ENCODE measurements around the gene ZBTB25.

ZBTB25 gene

GRCh38 chr14:64503434-64504309 is at the start of gene ZBTB25:
ZBTB25 (minus strand) TSS chr14:64503838; CDS start chr14:64490533, 13,305 bp downstream.
- H3K4me3 ChIP-seq (ENCODE audit: low read depth, low read length): peak within 1 kb of the TSS; percentile 88
- DNase-seq (ENCODE audit: low read depth): peak; percentile 88

DNA sequence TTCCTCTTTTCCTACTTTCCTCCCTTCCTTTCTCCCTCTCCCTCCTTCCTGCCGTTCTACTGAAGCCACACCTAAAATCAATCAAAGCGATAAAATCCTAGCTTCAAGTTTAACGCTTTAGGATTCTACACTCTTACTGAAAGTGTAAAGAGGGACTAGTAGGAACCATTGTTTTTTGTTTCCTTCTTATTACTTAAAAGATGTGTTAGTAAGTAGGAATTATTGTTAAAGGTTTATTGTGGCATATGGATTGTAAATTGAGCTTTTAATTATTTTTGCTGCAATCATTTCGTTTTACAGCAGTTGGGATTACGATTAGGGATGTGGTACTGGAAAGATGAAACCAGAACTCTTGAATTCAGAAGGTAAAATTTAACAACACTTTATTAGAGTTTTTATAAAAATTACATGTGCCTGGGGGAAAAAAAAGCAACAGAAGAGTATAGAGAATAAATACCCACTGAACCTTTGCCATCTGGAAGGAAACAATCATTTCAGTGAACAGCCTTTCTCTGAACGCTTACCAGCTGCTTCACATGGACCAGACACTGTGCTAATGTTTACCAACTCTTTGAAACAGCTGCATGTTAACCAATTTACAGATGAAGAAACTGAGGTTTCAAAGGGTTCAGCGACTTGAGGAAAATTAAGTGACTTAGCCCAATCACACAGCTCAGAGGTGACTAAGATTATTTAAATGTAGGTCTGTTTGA is 47.1 kb upstream of the ZBTB25 start:
- H3K4me3 ChIP-seq (ENCODE audit: low read depth, low read length): no peak overlapping the region
- no peak for DNase-seq (ENCODE audit: low read depth)

DNA sequence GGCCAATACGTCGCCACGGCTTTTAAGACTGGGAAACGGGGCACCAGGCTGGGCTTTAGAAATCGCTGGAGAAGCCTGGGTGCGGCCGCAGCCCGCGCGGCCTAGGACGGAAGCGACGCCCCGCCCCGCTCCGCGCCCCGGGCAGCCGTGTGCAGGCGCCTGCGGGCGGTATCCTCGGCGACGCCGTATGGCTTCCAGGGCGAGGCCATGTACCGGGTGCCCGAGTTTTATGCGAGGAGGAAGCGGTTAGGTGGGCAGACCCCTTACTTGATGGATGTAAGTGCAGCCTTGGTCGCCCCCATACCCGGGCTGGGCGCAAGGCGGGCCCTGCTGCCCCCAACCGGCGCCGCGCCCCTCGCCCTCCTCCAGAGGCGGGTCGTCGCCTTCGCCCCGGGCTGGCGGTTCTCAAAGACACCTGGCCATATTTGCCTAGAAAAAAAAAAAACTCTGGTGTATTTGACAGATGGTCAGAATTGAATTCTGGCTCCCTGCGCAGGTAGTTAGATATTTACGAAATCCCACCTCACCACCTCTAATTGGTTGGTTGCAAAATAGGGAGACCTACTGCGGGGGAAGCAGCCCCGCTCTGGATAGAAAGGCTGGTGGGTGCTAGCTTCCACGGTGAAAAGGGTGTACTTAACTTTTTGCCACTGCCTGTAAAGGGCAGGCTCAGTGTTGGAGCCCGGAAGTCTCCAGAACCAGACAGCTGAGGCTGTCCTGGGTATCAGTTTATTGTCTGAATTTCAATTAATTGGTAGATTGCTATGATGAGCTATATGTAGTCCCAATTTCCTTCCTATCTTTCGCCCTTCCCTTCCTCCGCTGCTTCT is 46.4 kb upstream of the ZBTB25 start, which contains the start of gene PPP1R36:
PPP1R36 (plus strand) TSS at position 171 of the 830 bp plus-strand sequence; CDS start at position 208, 37 bp downstream.
- no peak for DNase-seq (ENCODE audit: low read depth)
- H3K4me3 ChIP-seq (ENCODE audit: low read depth, low read length): peak within 1 kb of the TSS; percentile 34

DNA sequence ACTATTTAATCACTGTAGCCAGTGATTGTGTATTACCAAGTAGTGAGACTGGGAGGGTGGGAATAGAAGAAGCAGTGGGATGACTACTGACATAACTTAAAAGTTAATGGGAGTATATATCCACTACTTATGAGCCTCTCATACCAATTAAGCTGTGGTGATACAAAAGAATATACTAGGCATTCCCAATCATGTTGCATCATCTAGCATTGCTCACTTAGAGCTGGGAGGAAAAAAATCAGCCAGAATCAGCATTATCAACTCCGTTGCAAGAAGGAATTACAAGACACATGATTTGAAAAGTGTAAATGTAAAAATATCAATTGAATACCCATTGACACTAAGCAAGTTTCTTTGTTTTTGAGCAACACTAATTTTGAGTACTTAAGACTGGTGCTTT is 45.4 kb upstream of the ZBTB25 start:
- DNase-seq (ENCODE audit: low read depth): no peak
- no peak overlapping the region for H3K4me3 ChIP-seq (ENCODE audit: low read depth, low read length)

DNA sequence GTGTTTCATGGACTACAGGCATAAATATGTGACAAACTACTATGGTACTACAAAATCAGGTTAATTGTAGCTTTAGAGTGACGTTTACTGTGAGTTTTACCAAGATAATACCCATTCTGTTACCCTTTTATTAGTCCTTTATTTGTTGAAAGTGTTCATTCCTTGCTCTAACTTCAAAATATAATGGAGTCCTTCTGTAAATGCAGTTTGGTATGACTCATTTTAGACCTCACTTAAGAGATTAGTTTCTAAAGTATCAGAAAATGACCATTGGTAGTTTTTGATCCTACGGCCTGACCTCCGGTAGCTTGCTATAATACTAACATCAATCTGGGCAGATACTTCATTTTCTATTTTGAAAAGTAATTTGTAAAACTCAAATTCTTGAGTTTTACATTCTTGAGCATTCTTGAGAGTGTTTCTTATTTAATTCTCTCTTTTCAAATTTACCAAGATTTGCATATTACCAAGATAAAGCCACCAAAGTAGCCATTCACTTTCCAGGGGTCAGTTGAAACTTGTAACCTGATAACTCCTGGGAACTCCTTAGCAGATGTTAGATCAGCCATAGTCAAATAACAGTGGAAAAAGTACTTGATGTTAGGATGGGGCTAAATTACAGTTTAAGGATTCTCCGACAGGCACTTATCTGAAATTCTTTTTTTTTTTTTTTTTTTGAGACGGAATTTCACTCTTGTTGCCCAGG is 41.1 kb upstream of the ZBTB25 start:
- H3K4me3 ChIP-seq (ENCODE audit: low read depth, low read length): no peak overlapping the region
- no peak for DNase-seq (ENCODE audit: low read depth)

- DNase-seq (ENCODE audit: low read depth): no peak
- H3K4me3 ChIP-seq (ENCODE audit: low read depth, low read length): peak overlapping the region; percentile 18
Observed at GRCh38 chr14:64542836-64543201, 39.2 kb upstream of the ZBTB25 start.

GRCh38 chr14:64541972-64542835 is 38.6 kb upstream of the ZBTB25 start:
- peak overlapping the region; percentile 18 for H3K4me3 ChIP-seq (ENCODE audit: low read depth, low read length)
- DNase-seq (ENCODE audit: low read depth): no peak

DNA sequence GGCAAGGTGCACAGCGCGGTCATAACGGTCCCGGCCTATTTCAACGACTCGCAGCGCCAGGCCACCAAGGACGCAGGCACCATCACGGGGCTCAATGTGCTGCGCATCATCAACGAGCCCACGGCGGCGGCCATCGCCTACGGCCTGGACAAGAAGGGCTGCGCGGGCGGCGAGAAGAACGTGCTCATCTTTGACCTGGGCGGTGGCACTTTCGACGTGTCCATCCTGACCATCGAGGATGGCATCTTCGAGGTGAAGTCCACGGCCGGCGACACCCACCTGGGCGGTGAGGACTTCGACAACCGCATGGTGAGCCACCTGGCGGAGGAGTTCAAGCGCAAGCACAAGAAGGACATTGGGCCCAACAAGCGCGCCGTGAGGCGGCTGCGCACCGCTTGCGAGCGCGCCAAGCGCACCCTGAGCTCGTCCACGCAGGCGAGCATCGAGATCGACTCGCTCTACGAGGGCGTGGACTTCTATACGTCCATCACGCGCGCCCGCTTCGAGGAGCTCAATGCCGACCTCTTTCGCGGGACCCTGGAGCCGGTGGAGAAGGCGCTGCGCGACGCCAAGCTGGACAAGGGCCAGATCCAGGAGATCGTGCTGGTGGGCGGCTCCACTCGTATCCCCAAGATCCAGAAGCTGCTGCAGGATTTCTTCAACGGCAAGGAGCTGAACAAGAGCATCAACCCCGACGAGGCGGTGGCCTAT is 37.8 kb upstream of the ZBTB25 start:
- peak overlapping the region; percentile 40 for H3K4me3 ChIP-seq (ENCODE audit: low read depth, low read length)
- DNase-seq (ENCODE audit: low read depth): no peak

- peak; percentile 99 for DNase-seq (ENCODE audit: low read depth)
- H3K4me3 ChIP-seq (ENCODE audit: low read depth, low read length): peak within 1 kb of the TSS; percentile 59
Observed at GRCh38 chr14:64540208-64541202, 36.9 kb upstream of the ZBTB25 start, which contains the start of gene HSPA2. HSPA2 (plus strand) TSS chr14:64540741; CDS start chr14:64540850, 109 bp downstream.

DNA sequence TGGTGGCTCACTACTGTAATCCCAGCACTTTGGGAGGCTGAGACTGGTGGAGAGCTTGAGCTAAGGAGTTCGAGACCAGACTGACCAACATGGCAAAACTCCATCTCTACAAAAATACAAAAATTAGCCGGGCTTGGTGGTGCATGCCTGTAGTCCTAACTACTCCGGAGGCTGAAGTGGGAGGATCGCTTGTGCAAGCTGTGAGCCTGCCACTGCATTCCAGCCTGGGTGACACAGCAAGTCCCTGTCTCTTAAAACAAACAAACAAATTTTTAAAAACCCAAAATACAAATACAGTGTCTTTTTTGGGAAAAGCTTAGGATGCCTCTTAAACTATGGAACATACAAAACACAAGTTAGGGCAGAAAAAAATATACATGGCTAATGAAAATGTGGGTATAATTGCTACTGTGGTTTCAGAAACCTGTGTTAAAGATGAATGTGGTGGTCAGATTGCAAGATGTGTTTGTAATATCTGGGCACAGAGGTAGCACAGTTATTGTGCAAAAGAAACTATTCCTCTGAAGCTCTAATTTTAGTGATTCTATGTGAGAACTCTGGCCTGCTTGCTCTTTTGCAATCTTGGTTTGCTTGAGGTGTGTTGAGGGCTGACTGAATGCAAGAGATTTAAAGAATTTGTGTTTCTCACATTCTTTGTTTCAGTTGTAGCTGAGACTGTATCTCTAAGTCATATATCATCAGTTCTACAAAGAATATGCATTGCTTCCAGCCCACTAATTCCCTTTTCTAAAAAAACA is 33.0 kb upstream of the ZBTB25 start:
- H3K4me3 ChIP-seq (ENCODE audit: low read depth, low read length): no peak overlapping the region
- DNase-seq (ENCODE audit: low read depth): no peak

- no peak overlapping the region for H3K4me3 ChIP-seq (ENCODE audit: low read depth, low read length)
- DNase-seq (ENCODE audit: low read depth): no peak
Observed at GRCh38 chr14:64531567-64531966, 27.9 kb upstream of the ZBTB25 start.

DNA sequence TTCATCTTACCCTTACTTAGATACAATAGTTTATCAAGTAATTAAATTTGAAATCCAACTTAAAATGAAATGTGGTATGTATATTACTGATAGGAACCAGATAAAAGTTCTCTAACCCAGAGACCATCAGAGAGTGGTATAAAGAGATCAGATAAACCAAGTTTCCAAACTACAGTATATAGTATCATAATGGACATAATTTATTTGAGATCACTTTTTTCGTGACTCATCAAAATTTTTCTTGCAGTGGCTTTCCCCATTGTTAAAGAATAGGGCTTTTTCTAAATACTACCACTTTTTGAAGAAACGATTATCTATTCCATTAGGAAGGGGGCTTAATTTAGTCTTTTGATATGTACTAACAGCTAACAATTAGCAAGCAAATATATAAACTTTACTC is 21.7 kb upstream of the ZBTB25 start:
- DNase-seq (ENCODE audit: low read depth): no peak
- H3K4me3 ChIP-seq (ENCODE audit: low read depth, low read length): no peak overlapping the region

GRCh38 chr14:64522591-64523355 is 19.1 kb upstream of the ZBTB25 start:
- H3K4me3 ChIP-seq (ENCODE audit: low read depth, low read length): no peak overlapping the region
- no peak for DNase-seq (ENCODE audit: low read depth)

DNA sequence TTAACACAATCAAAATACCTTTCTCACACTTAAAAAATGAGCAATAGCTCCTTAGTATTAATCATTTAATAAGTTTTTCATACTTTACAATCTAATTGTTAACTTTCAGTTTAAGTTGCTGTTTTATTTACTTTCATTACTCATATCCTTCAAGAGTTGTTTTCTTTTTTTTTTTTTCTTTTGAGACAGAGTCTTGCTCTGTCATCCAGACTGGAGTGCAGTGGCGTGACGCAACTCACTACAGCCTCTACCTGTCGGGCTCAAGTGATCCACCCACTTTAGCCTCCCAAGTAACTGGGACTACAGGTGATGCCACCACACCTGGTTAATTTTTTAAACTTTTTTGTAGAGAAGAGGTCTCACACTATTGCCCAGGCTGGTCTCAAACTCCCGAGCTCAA is 17.1 kb upstream of the ZBTB25 start:
- DNase-seq (ENCODE audit: low read depth): no peak

DNA sequence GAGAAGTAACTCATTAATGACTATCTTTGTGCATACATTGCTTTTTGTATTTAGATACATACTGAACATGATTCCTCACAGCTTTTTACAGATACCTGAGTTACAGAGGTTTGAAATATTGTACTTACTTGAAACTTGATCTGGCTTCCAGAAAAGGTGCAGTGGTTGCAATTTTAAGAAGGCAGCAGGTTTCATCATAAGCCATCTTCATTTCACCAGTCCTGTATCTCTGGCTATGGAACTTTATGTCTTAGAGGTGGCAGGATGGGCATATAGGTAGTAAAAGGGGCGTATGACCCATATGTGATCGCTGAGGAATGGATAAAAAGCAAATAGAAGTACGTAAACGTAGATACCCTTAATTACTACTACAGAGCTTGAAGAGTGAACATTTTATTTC is 14.6 kb upstream of the ZBTB25 start:
- DNase-seq (ENCODE audit: low read depth): no peak
- H3K4me3 ChIP-seq (ENCODE audit: low read depth, low read length): no peak overlapping the region

More for the DNA sequence above, 17.1 kb upstream of the ZBTB25 start:
- H3K4me3 ChIP-seq (ENCODE audit: low read depth, low read length): no peak overlapping the region
